ENCODE measurements around the gene ETFA. TPM values are rescaled to one million over a fixed set of nuclear protein-coding genes. Genes with fewer than 3 reads are reported as not detected.

Gene ETFA
- total RNA-seq, 4 donors from 2014 or later, result 56.6 to 125 (median 83.1) TPM

DNA sequence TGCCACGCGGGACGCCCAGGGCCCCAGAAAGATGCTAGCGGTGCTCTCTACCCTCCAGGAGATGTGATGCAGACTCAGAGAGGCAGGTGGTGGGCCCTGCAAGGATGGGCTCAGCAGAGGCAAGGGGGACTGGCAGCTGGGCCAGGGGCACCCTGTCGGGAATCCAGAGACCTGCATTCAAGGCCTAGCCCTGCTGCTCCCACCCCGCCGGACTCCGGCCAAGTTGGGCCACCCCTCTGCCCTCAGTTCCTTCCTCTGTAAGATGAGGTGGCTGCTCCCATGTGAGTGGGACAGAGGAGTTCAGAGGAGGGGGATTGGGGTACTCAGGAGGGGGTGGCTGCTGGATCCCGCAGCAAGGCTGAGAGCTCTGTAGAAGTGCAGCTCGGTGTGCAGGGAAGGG, 135.2 kb downstream of the ETFA start:
- H3K9me3 ChIP-seq, result no peaks in the 10 kb centered on the region
- H3K27me3 ChIP-seq, result peaks cover 0 to 39% (median 0%) of the 10 kb centered on the region in 4 donors
- H3K27ac ChIP-seq, result no peak overlapping the region
- TF ChIP-seq POLR2A (IDR thresholded peaks at IDR 0.05) (no peak), CTCF (IDR thresholded peaks at IDR 0.05) (no peak)
- intact Hi-C loops (cut with DNase I), result no loop called here
- H3K36me3 ChIP-seq, result no peaks in the 10 kb centered on the region
- H3K4me1 ChIP-seq, result peaks cover 7 to 17% (median 13%) of the 10 kb centered on the region in 3 donors
- WGBS, 2 donors, result 85 to 100% methylated on average over 2 of the region's 10 CpGs
- H3K4me3 ChIP-seq, result no peak overlapping the region
- no peak for DNase-seq

DNA sequence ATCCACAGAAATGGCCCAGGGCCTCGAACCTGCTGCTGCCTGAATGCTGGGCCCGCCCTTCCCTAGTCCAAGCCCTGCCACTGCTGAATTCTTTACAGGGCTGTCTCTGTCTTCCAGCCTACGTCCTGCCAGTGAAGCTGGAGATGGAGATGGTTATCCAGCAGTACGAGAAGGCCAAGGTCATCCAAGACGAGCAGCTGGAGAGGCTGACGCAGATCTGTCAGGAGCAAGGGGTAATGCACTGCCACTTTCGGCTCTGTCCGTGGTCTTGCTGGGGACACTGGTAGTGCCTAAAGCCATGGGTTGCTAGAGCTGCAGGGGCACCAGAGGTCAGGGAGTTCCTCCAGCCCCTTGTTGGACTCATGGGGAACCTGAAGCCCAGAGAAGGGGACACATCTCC, 135.8 kb downstream of the ETFA start:
- intact Hi-C loops (cut with DNase I), result no loop called here
- TF ChIP-seq POLR2A (IDR thresholded peaks at IDR 0.05) (no peak), CTCF (IDR thresholded peaks at IDR 0.05) (no peak)
- WGBS, 2 donors, result 100% methylated on average over 1 to 2 of the region's 8 CpGs

DNA sequence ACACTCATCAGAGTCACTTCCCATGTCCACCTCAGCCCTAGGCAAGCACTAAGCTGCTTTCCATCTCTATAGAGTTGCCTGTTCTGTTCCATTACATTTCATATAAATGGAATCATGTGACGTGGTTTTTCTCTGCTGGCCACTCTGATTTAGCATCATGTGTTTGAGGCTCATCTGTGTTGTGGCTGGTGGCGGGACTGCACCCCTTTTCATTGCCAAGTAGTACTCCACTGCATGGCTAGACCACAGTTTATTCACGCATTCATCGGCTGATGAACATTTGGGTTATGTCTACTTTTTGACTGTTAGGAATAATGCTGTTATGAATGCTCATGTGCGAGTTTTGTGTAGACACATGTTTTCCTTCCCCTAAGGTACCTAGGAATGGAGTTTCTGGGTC, 136.6 kb downstream of the ETFA start:
- Histone ChIP-seq H3K27ac (no peak overlapping the region), H3K4me3 (no peak overlapping the region), H3K4me1 (peaks cover 7 to 28% (median 19%) of the 10 kb centered on the region in 3 donors), H3K27me3 (peaks cover 0 to 38% (median 0%) of the 10 kb centered on the region in 4 donors), H3K9me3 (no peaks in the 10 kb centered on the region), H3K36me3 (no peaks in the 10 kb centered on the region)
- DNase-seq, result no peak
- intact Hi-C loops (cut with DNase I), result no loop called here
- no peak for TF ChIP-seq CTCF (IDR thresholded peaks at IDR 0.05)
- no peak for TF ChIP-seq POLR2A (IDR thresholded peaks at IDR 0.05)
- WGBS, 2 donors, result 86 to 90% methylated on average over 5 of the region's 5 CpGs

More for the DNA sequence above, 135.8 kb downstream of the ETFA start:
- DNase-seq, result no peak
- Histone ChIP-seq H3K4me3 (no peak overlapping the region), H3K4me1 (peaks cover 7 to 21% (median 16%) of the 10 kb centered on the region in 3 donors), H3K9me3 (no peaks in the 10 kb centered on the region), H3K27me3 (peaks cover 0 to 39% (median 0%) of the 10 kb centered on the region in 4 donors), H3K36me3 (no peaks in the 10 kb centered on the region), H3K27ac (no peak overlapping the region)

- Histone ChIP-seq H3K9me3 (no peaks in the 10 kb centered on the region), H3K27ac (no peak overlapping the region), H3K4me1 (peaks cover 7 to 30% (median 15%) of the 10 kb centered on the region in 3 donors), H3K36me3 (no peaks in the 10 kb centered on the region), H3K4me3 (no peak overlapping the region), H3K27me3 (peaks cover 0 to 26% (median 0%) of the 10 kb centered on the region in 4 donors)
- no peak for TF ChIP-seq CTCF (IDR thresholded peaks at IDR 0.05)
- no peak for TF ChIP-seq POLR2A (IDR thresholded peaks at IDR 0.05)
- no peak for DNase-seq
- intact Hi-C loops (cut with DNase I), result no loop called here
- 73 to 86% methylated on average over 7 to 8 of the region's 8 CpGs for WGBS, 2 donors
Measured at GRCh38 chr15:76173317-76173834, 137.9 kb downstream of the ETFA start.

DNA sequence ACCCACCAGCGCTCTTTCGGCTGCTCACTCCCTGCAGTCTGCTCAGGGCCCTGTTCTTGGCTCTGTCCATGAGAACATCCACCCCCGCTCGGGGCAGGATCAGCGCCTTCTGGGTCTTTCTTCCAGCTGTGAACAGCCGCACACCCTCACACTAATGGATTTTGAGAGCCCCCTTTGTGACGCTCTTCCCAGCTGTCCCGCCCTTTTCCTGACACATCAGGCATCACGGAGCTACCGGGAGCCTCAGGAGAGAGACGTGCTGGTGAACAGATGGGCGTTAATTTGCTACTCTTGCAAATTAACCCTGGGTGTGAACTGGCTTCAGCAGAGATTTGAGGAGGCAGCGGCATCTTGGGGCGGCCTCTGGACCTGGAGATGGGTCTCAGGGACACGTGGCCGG, 138.5 kb downstream of the ETFA start:
- DNase-seq, result no peak
- H3K27me3 ChIP-seq, result peaks cover 0 to 20% (median 0%) of the 10 kb centered on the region in 4 donors
- WGBS, 2 donors, result 64 to 74% methylated on average over 10 to 13 of the region's 16 CpGs

More for the DNA sequence above, 138.5 kb downstream of the ETFA start:
- no peaks in the 10 kb centered on the region for H3K36me3 ChIP-seq
- H3K4me1 ChIP-seq, result peaks cover 4 to 24% (median 9%) of the 10 kb centered on the region in 3 donors
- no peak overlapping the region for H3K4me3 ChIP-seq
- H3K27ac ChIP-seq, result peak overlapping the region in 1 of 4 donors; percentile 34
- TF ChIP-seq POLR2A (IDR thresholded peaks at IDR 0.05), result no peak
- TF ChIP-seq CTCF (IDR thresholded peaks at IDR 0.05), result no peak
- H3K9me3 ChIP-seq, result no peaks in the 10 kb centered on the region
- intact Hi-C loops (cut with DNase I), result no loop called here

Data from esophagus squamous epithelium (tissue), 5 donors.